GM23338 (cell line): ENCODE results near the gene DDX59. TPM values are rescaled to one million over a fixed set of nuclear protein-coding genes. Genes with fewer than 3 reads are reported as not detected.

Experiments
- ATAC-seq: fragments of 200-7000 bp; cut with Tn5 transposase; 3 replicates; pipeline ENCODE4 v1.9.1; 2020
- DNase-seq: peaks from one replicate; pipeline ENCODE4 v3.0.0-alpha.2; 2015; ENCODE audit warnings: low spot score
- H2AFZ ChIP-seq: fragments of 200-600 bp; sonication (generic); 2 replicates; pipeline ENCODE4 v1.8.0; 2016; ENCODE audit warnings: antibody characterized with exemption, mild to moderate bottlenecking, moderate library complexity
- H3F3A ChIP-seq: fragments of 200-600 bp; sonication (generic); replicated peaks from 2 replicates; pipeline ENCODE4 v1.8.0; 2017; ENCODE audit warnings: antibody characterized with exemption, mixed run types, low read depth
- H3K27ac ChIP-seq: fragments of 200-600 bp; sonication (generic); 2 replicates; pipeline ENCODE4 v1.6.1; 2016; ENCODE audit warnings: low read depth
- H3K27me3 ChIP-seq: fragments of 200-600 bp; sonication (generic); 2 replicates; pipeline ENCODE4 v1.8.0; 2016; ENCODE audit warnings: mild to moderate bottlenecking, mixed run types, moderate library complexity; ENCODE audit not compliant: insufficient read depth
- H3K36me3 ChIP-seq: fragments of 200-600 bp; sonication (generic); 2 replicates; pipeline ENCODE4 v1.8.0; 2016; ENCODE audit warnings: mild to moderate bottlenecking; ENCODE audit not compliant: insufficient read depth
- H3K4me1 ChIP-seq: fragments of 200-600 bp; sonication (generic); 2 replicates; pipeline ENCODE4 v1.8.0; 2016; ENCODE audit warnings: mild to moderate bottlenecking, moderate library complexity; ENCODE audit not compliant: insufficient read depth
- H3K4me2 ChIP-seq: fragments of 200-600 bp; sonication (generic); 2 replicates; pipeline ENCODE4 v1.7.1; 2017; ENCODE audit warnings: mixed run types
- H3K4me3 ChIP-seq: fragments of 200-600 bp; sonication (generic); 2 replicates; pipeline ENCODE4 v1.6.1; 2016; ENCODE audit warnings: mixed run types
- H3K79me2 ChIP-seq: fragments of 200-600 bp; sonication (generic); replicated peaks from 2 replicates; pipeline ENCODE4 v1.8.0; 2017; ENCODE audit warnings: mild to moderate bottlenecking; ENCODE audit not compliant: insufficient read depth
- H3K9me2 ChIP-seq: fragments of 200-600 bp; sonication (generic); 2 replicates; pipeline ENCODE4 v1.8.0; 2017; ENCODE audit not compliant: insufficient read depth
- H4K20me1 ChIP-seq: fragments of 200-600 bp; sonication (generic); replicated peaks from 2 replicates; pipeline ENCODE4 v1.8.0; 2017; ENCODE audit warnings: mild to moderate bottlenecking; ENCODE audit not compliant: insufficient read depth
- H3K27ac Mint-ChIP-seq: 2 replicates; pipeline ENCODE4 v1.8.0; 2020; ENCODE audit warnings: inconsistent platforms, mild to moderate bottlenecking, moderate library complexity, mixed read lengths
- H3K27me3 Mint-ChIP-seq: 3 replicates; pipeline ENCODE4 v1.8.0; 2022; ENCODE audit warnings: low read depth, mild to moderate bottlenecking, moderate library complexity, mixed read lengths, inconsistent platforms; ENCODE audit not compliant: insufficient read depth, poor library complexity
- H3K36me3 Mint-ChIP-seq: 3 replicates; pipeline ENCODE4 v1.8.0; 2021; ENCODE audit warnings: low read depth, mild to moderate bottlenecking, inconsistent platforms, moderate library complexity, mixed read lengths
- H3K4me1 Mint-ChIP-seq: 3 replicates; pipeline ENCODE4 v1.8.0; 2020; ENCODE audit warnings: mild to moderate bottlenecking, inconsistent platforms, mixed read lengths
- H3K4me3 Mint-ChIP-seq: 3 replicates; pipeline ENCODE4 v1.8.0; 2021; ENCODE audit warnings: moderate library complexity, mild to moderate bottlenecking, inconsistent platforms, mixed read lengths
- H3K9me3 Mint-ChIP-seq: 3 replicates; pipeline ENCODE4 v1.8.0; 2020; ENCODE audit warnings: moderate library complexity, mild to moderate bottlenecking, inconsistent platforms, mixed read lengths
- CREB1 ChIP-seq: fragments of 250-450 bp; sonication (Bioruptor Pico); IDR thresholded peaks from 2 replicates; pipeline ENCODE4 v1.5.0; 2020; ENCODE audit warnings: low read depth, mild to moderate bottlenecking, moderate library complexity
- CTCF ChIP-seq, 2 experiments: fragments of 200-600 bp in 1 of 2; sonication (generic) in 1 of 2; conservative IDR thresholded peaks; 2 replicates each; pipeline versions ENCODE4 v1.5.1 to v1.6.1; 2016 to 2017; ENCODE audit warnings: antibody characterized with exemption in 2 of 2, low read depth in 2 of 2, mild to moderate bottlenecking in 2 of 2, moderate library complexity in 1 of 2
- ETS1 ChIP-seq: IDR thresholded peaks from 2 replicates; pipeline ENCODE4 v1.6.1; 2016; ENCODE audit warnings: antibody characterized with exemption
- EZH2 ChIP-seq: fragments of 200-600 bp; sonication (generic); IDR thresholded peaks from one replicate; pipeline ENCODE4 v1.8.0; 2017; ENCODE audit warnings: antibody characterized with exemption, mild to moderate bottlenecking, low read depth; ENCODE audit not compliant: unreplicated experiment
- EZH2phosphoT487 ChIP-seq: fragments of 200-600 bp; sonication (generic); IDR thresholded peaks from one replicate; pipeline ENCODE4 v1.8.1; 2018; ENCODE audit warnings: antibody characterized with exemption; ENCODE audit not compliant: unreplicated experiment
- JUNB ChIP-seq: IDR thresholded peaks from one replicate; pipeline ENCODE4 v1.6.1; 2016; ENCODE audit warnings: antibody characterized with exemption; ENCODE audit not compliant: unreplicated experiment
- REST ChIP-seq: IDR thresholded peaks from one replicate; pipeline ENCODE4 v1.6.1; 2018; ENCODE audit warnings: antibody characterized with exemption; ENCODE audit not compliant: unreplicated experiment
- STAT1 ChIP-seq: IDR thresholded peaks from one replicate; pipeline ENCODE4 v1.6.1; 2016; ENCODE audit warnings: antibody characterized with exemption; ENCODE audit not compliant: unreplicated experiment
- ZNF331 ChIP-seq: fragments of 250-450 bp; sonication (Bioruptor Pico); IDR thresholded peaks from 2 replicates; pipeline ENCODE4 v1.5.0; 2020; ENCODE audit warnings: low read depth, mild to moderate bottlenecking, moderate library complexity
- polyA plus RNA-seq: library from polyadenylated mRNA; unstranded; fragments of >200 nt; fragmentation: Nextera tagmentation; extraction: Ambion mirVana; gene quantifications from 2 replicates; pipeline ENCODE4 v1.2.1, GENCODE V29; 2016
- total RNA-seq: library from RNA; depleted of rRNA; stranded (reverse); fragments of >200 nt; shearing (Covaris generic); gene quantifications from 2 replicates; pipeline ENCODE4 v1.2.3, GENCODE V29; 2014

Gene DDX59
- total and polyA plus RNA-seq, 2 experiments from 2014 or later: 14.7 to 15.7 TPM

- no peak overlapping the region for H2AFZ ChIP-seq
- DNase-seq (peak; percentile 36), ATAC-seq (peak; percentile 48; the same call in 2 of the 3 replicates)
- H3K27ac ChIP-seq: no peak overlapping the region
- peaks cover 9% of the 10 kb centered on the region for H3K4me1 ChIP-seq
- no peak overlapping the region for H3K4me3 ChIP-seq
- peaks cover 12% of the 10 kb centered on the region for H3K4me1 Mint-ChIP-seq
- no peaks in the 10 kb centered on the region for H3K9me2 ChIP-seq
- H3K4me2 ChIP-seq: no peak overlapping the region
- TF ChIP-seq CTCF (conservative IDR thresholded peaks at IDR 0.05; ENCODE audit: low read depth in 2 of 2): no peak
- H3K27me3 ChIP-seq: no peaks in the 10 kb centered on the region
- 0 out of 2 replicates have a peak, but pooled peaks cover 4% of the 10 kb centered on the region for H3F3A ChIP-seq
- no peaks in the 10 kb centered on the region for H3K9me3 Mint-ChIP-seq
- peaks cover 7% of the 10 kb centered on the region for H3K79me2 ChIP-seq
- peaks cover 13% of the 10 kb centered on the region for H3K36me3 ChIP-seq
- H3K36me3 Mint-ChIP-seq: peaks cover 36% of the 10 kb centered on the region
- no peak overlapping the region for H3K4me3 Mint-ChIP-seq
- H3K27me3 Mint-ChIP-seq: no peaks in the 10 kb centered on the region
- H3K27ac Mint-ChIP-seq: peak overlapping the region; percentile 27; the same call in 1 of the 2 replicates
- 0 out of 2 replicates have a peak, but pooled peaks cover 3% of the 10 kb centered on the region for H4K20me1 ChIP-seq
These were observed 10.4 kb downstream of the DDX59 start for GRCh38 chr1:200659269-200659668.

GRCh38 chr1:200658037-200658818 is 11.5 kb downstream of the DDX59 start:
- Histone ChIP-seq H3F3A (0 out of 2 replicates have a peak, but pooled peaks cover 4% of the 10 kb centered on the region), H3K4me3 (no peak overlapping the region), H3K79me2 (peaks cover 7% of the 10 kb centered on the region), H4K20me1 (peaks cover 3% of the 10 kb centered on the region; the same call in 1 of the 2 replicates), H3K27ac (no peak overlapping the region), H3K4me2 (no peak overlapping the region), H3K27me3 (no peaks in the 10 kb centered on the region), H2AFZ (no peak overlapping the region), H3K4me1 (peaks cover 9% of the 10 kb centered on the region), H3K36me3 (peaks cover 13% of the 10 kb centered on the region), H3K9me2 (no peaks in the 10 kb centered on the region)
- no peak for TF ChIP-seq ZNF331 (CRISPR knock-in tag)
- ATAC-seq: no peak
- Mint-ChIP-seq H3K36me3 (peaks cover 44% of the 10 kb centered on the region), H3K27me3 (no peaks in the 10 kb centered on the region), H3K4me1 (peaks cover 12% of the 10 kb centered on the region), H3K4me3 (no peak overlapping the region), H3K9me3 (no peaks in the 10 kb centered on the region), H3K27ac (no peak overlapping the region)
- no peak for DNase-seq

- no peaks in the 10 kb centered on the region for H3K9me3 Mint-ChIP-seq
- no peak overlapping the region for H3K4me3 Mint-ChIP-seq
- H3K36me3 ChIP-seq: peaks cover 13% of the 10 kb centered on the region
- TF ChIP-seq EZH2phosphoT487: no peak
- TF ChIP-seq CREB1 (CRISPR knock-in tag): no peak
- no peak for TF ChIP-seq ETS1
- TF ChIP-seq STAT1: no peak
- TF ChIP-seq REST: no peak
- no peak for TF ChIP-seq CTCF (conservative IDR thresholded peaks at IDR 0.05; ENCODE audit: low read depth in 2 of 2)
- TF ChIP-seq JUNB: no peak
- TF ChIP-seq EZH2: no peak
These were observed 15.0 kb downstream of the DDX59 start for GRCh38 chr1:200654660-200655059.

More at GRCh38 chr1:200654660-200655059, 15.0 kb downstream of the DDX59 start:
- Histone ChIP-seq H4K20me1 (peaks cover 3% of the 10 kb centered on the region; the same call in 1 of the 2 replicates), H3K79me2 (no peaks in the 10 kb centered on the region), H3K27ac (peak overlapping the region; percentile 85), H3F3A (0 out of 2 replicates have a peak, but pooled peaks cover 4% of the 10 kb centered on the region), H3K27me3 (no peaks in the 10 kb centered on the region), H3K4me3 (no peak overlapping the region), H3K4me1 (peaks cover 9% of the 10 kb centered on the region), H3K9me2 (no peaks in the 10 kb centered on the region), H3K4me2 (peak overlapping the region; percentile 65), H2AFZ (no peak overlapping the region)
- DNase-seq: no peak
- Mint-ChIP-seq H3K36me3 (peaks cover 41% of the 10 kb centered on the region), H3K4me1 (peaks cover 12% of the 10 kb centered on the region), H3K27me3 (no peaks in the 10 kb centered on the region), H3K27ac (peak overlapping the region; percentile 54; the same call in 1 of the 2 replicates)
- no peak for ATAC-seq
